HEK293T (cell line): ENCODE data around the gene FOXP4.

Source experiments
- BHLHE40 ChIP-seq: fragments of 450-650 bp; IDR thresholded peaks from 2 replicates; pipeline ENCODE4 v1.6.1; 2016; ENCODE audit warnings: mild to moderate bottlenecking, moderate library complexity, borderline replicate concordance
- ELF4 ChIP-seq: fragments of 450-650 bp; IDR thresholded peaks from 2 replicates; pipeline ENCODE4 v1.6.1; 2017; ENCODE audit warnings: antibody characterized with exemption
- FOXA1 ChIP-seq: fragments of 450-650 bp; IDR thresholded peaks from 2 replicates; pipeline ENCODE4 v1.6.1; 2016; ENCODE audit warnings: mild to moderate bottlenecking
- NFRKB ChIP-seq: fragments of 450-650 bp; IDR thresholded peaks from 2 replicates; pipeline ENCODE4 v1.6.1; 2016; ENCODE audit warnings: mild to moderate bottlenecking, moderate library complexity
- SP1 ChIP-seq: fragments of 450-650 bp; IDR thresholded peaks from 2 replicates; pipeline ENCODE4 v1.6.1; 2017
- SUZ12 ChIP-seq: fragments of 450-650 bp; IDR thresholded peaks from 2 replicates; pipeline ENCODE4 v1.6.1; 2016; ENCODE audit warnings: mild to moderate bottlenecking

DNA sequence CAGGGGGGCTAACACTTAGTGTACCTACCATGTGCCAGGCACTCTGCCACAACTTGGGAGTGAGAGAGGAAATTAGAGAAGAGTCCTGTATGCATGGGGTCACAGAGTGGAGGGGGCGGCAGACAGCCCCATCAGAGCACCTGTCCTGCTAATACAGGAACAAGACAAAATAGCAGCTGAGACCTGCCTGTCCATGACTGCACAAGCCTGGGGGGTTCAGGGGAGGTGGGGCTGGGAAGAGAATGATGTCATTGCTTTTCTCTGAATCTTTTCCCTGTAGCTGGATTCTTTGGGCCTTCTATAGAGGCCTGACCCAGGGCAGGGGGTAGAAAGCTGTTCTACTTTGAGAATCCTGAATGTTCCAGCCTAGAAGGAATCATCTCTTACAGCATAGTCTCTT lies 37.4 kb downstream of the FOXP4 start:
- TF ChIP-seq FOXA1 = no peak
- TF ChIP-seq BHLHE40 = no peak
- TF ChIP-seq SUZ12 = no peak
- TF ChIP-seq SP1 = no peak
- TF ChIP-seq ELF4 = no peak
- no peak for TF ChIP-seq NFRKB
